PC-9 (cell line): ENCODE data around the gene PEAK1. TPM values are rescaled to one million over a fixed set of nuclear protein-coding genes. Genes with fewer than 3 reads are reported as not detected.
"Not testable (repeated sequence)": the region's sequence is repeated elsewhere in the genome, so short reads cannot be mapped to it uniquely, and the experiment has no call there.

Experiments
- BruUV-seq: library from RNA; stranded (reverse); fragments of 400-500 nt; replicated peaks from 2 replicates; lab custom pipeline; 2021; lab: Mats Ljungman, UMichigan
- CTCF ChIA-PET: fragments of 300-600 bp; sonication (Branson Sonifier 250); formaldehyde crosslinking; loops from one replicate; lab custom pipeline; 2022; ENCODE audit warnings: antibody characterized with exemption; lab: Charles Lee
- POLR2A ChIA-PET: fragments of 300-600 bp; sonication (Branson Sonifier 250); formaldehyde crosslinking; loops from one replicate; lab custom pipeline; 2022; ENCODE audit warnings: antibody characterized with exemption; ENCODE audit not compliant: unreplicated experiment; lab: Charles Lee
- DNase-seq, 2 experiments: peaks; one replicate each; pipeline versions ENCODE4 v3.0.0 to v3.0.0-alpha.2; 2015 to 2022; ENCODE audit warnings: mixed read lengths in 1 of 2
- H2AFZ ChIP-seq: fragments of 200-600 bp; sonication (generic); 2 replicates; pipeline ENCODE4 v1.8.1; 2017; ENCODE audit warnings: antibody characterized with exemption
- H3F3A ChIP-seq: fragments of 200-600 bp; sonication (generic); 2 replicates; pipeline ENCODE4 v1.8.1; 2017; ENCODE audit warnings: antibody characterized with exemption, mild to moderate bottlenecking, low read depth; ENCODE audit not compliant: insufficient read depth
- H3K27ac ChIP-seq: fragments of 200-600 bp; sonication (generic); 2 replicates; pipeline ENCODE4 v1.6.1; 2016; ENCODE audit warnings: mixed run types
- H3K27me3 ChIP-seq: fragments of 200-600 bp; sonication (generic); 2 replicates; pipeline ENCODE4 v1.6.1; 2016; ENCODE audit warnings: low read depth, mixed run types; ENCODE audit not compliant: insufficient read depth
- H3K36me3 ChIP-seq: fragments of 200-600 bp; sonication (generic); 2 replicates; pipeline ENCODE4 v1.6.1; 2016; ENCODE audit warnings: low read depth, mixed run types
- H3K4me1 ChIP-seq: fragments of 200-600 bp; sonication (generic); replicated peaks from 2 replicates; pipeline ENCODE4 v1.6.1; 2016; ENCODE audit warnings: mixed run types; ENCODE audit not compliant: insufficient read depth
- H3K4me2 ChIP-seq: fragments of 200-600 bp; sonication (generic); 2 replicates; pipeline ENCODE4 v1.6.1; 2017; ENCODE audit warnings: mixed run types
- H3K4me3 ChIP-seq: fragments of 200-600 bp; sonication (generic); 2 replicates; pipeline ENCODE4 v1.6.1; 2016; ENCODE audit warnings: mixed run types
- H3K79me2 ChIP-seq: fragments of 200-600 bp; sonication (generic); 2 replicates; pipeline ENCODE4 v1.6.1; 2017; ENCODE audit warnings: low read depth, mixed run types
- H3K9me2 ChIP-seq: fragments of 200-600 bp; sonication (generic); 2 replicates; pipeline ENCODE4 v1.8.1; 2017; ENCODE audit warnings: mild to moderate bottlenecking; ENCODE audit not compliant: insufficient read depth
- H3K9me3 ChIP-seq: fragments of 200-600 bp; sonication (generic); 2 replicates; pipeline ENCODE4 v1.8.1; 2016; ENCODE audit warnings: low read depth; ENCODE audit not compliant: insufficient read depth
- H4K20me1 ChIP-seq: fragments of 200-600 bp; sonication (generic); 2 replicates; pipeline ENCODE4 v1.8.1; 2017; ENCODE audit not compliant: insufficient read depth
- CTCF ChIP-seq: fragments of 200-600 bp; sonication (generic); conservative IDR thresholded peaks from 2 replicates; pipeline ENCODE4 v1.6.1; 2017; ENCODE audit warnings: mixed run types, antibody characterized with exemption, mild to moderate bottlenecking, moderate library complexity
- EZH2 ChIP-seq: fragments of 200-600 bp; sonication (generic); IDR thresholded peaks from 2 replicates; pipeline ENCODE4 v1.8.0; 2017; ENCODE audit warnings: antibody characterized with exemption, low read depth
- intact Hi-C: fragments of 100-400 bp; cut with micrococcal nuclease; formaldehyde crosslinking; loops from one replicate; pipeline ENCODE4 v1.10.0; 2022; ENCODE audit not compliant: unreplicated experiment
- total RNA-seq: library from RNA; stranded (reverse); gene quantifications from 2 replicates; pipeline ENCODE4 v1.2.3, GENCODE V29; 2021

Gene PEAK1
- total RNA-seq, 1 experiment from 2014 or later: 20.7 TPM

- Histone ChIP-seq H4K20me1 (no peaks in the 10 kb centered on the region), H3K4me3 (no peak overlapping the region), H3K79me2 (peaks cover 8% of the 10 kb centered on the region; the same call in 1 of the 2 replicates), H3K36me3 (no peaks in the 10 kb centered on the region), H3K27ac (no peak overlapping the region), H3K9me2 (no peaks in the 10 kb centered on the region), H3F3A (no peaks in the 10 kb centered on the region), H3K4me1 (no peaks in the 10 kb centered on the region), H3K27me3 (no peaks in the 10 kb centered on the region), H3K9me3 (no peaks in the 10 kb centered on the region; the same call in 1 of the 2 replicates), H2AFZ (no peak overlapping the region), H3K4me2 (no peak overlapping the region)
- intact Hi-C loops: no loop called here
- BruUV-seq: no TSS peak
- CTCF ChIA-PET: no interaction called here
- POLR2A ChIA-PET: no interaction called here
- DNase-seq: no peak
- TF ChIP-seq EZH2 (no peak), CTCF (no peak)
Observed at GRCh38 chr15:77406846-77407245, 13.1 kb downstream of the PEAK1 start.

- H4K20me1 ChIP-seq, H3K27me3 ChIP-seq, POLR2A ChIA-PET, H3K9me2 ChIP-seq, H3K36me3 ChIP-seq, H3K4me1 ChIP-seq, H3F3A ChIP-seq, intact Hi-C loops, H3K4me3 ChIP-seq, H3K4me2 ChIP-seq, H3K79me2 ChIP-seq, CTCF ChIA-PET, DNase-seq, H3K9me3 ChIP-seq, H2AFZ ChIP-seq, BruUV-seq, H3K27ac ChIP-seq: not testable (repeated sequence)
Observed at GRCh38 chr15:77406173-77406759, 13.6 kb downstream of the PEAK1 start.

- no peaks in the 10 kb centered on the region for H3K27me3 ChIP-seq
- H3K27ac ChIP-seq: no peak overlapping the region
- no peaks in the 10 kb centered on the region; the same call in 1 of the 2 replicates for H3K79me2 ChIP-seq
- H2AFZ ChIP-seq: no peak overlapping the region
- no peak overlapping the region for H3K4me2 ChIP-seq
- ChIA-PET POLR2A (interaction anchor here (0.6 to 0.7 kb wide), 3 partner anchors 16 to 190 kb away, joined by 3 to 9 read pairs (median 3); no protein-coding TSS in a partner anchor), CTCF (no interaction called here)
- no TSS peak for BruUV-seq
- no peak for DNase-seq
- no peaks in the 10 kb centered on the region for H3K9me2 ChIP-seq
- TF ChIP-seq CTCF: no peak
- no peak for TF ChIP-seq EZH2
- H3K4me1 ChIP-seq: no peaks in the 10 kb centered on the region
- intact Hi-C loops: no loop called here
- no peaks in the 10 kb centered on the region for H3K36me3 ChIP-seq
- no peaks in the 10 kb centered on the region for H4K20me1 ChIP-seq
- no peaks in the 10 kb centered on the region for H3F3A ChIP-seq
- H3K4me3 ChIP-seq: no peak overlapping the region
- peaks cover 12% of the 10 kb centered on the region for H3K9me3 ChIP-seq
Observed at GRCh38 chr15:77402740-77403379, 17.0 kb downstream of the PEAK1 start.
